ENCODE measurements around the gene HSPB7. TPM values are rescaled to one million over a fixed set of nuclear protein-coding genes. Genes with fewer than 3 reads are reported as not detected.

HSPB7 gene
- total RNA-seq, 3 donors from 2014 or later: 1.5 to 78.0 (median 13.0) TPM

DNA sequence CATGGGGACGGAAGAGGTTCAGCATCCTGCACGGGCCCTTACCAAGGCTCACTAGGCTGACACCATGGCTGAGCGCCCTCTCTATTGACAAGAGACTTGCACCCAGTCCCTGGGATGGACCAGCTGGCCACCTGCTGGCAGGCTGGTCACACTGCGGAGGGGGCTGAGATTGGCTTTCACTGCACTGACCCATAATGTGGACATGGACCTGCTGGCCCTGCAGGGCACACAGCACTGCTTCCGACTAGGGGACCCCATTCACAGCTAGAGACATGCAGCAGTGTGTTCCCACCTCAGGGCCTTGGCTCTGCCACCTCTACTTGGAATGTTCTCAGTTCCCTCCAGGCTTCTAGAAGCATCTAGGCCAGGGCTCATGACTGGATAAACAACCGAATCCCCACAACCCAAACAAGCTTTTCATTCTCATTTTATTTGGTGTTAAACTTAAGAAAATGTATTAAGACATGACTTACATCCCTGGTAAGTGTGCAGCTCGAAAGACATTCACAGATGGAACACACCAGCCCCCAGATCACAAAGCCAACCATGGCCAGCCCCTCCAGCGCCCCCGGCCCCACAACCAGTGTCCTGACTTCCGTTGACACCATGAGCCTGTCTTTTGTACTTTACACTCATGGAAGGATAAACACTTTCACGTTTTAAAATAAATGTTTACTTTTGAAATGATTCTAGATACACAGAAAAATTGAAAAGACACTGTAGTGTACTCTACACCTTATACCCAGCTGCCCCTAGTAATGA, 23.1 kb downstream of the HSPB7 start:
- ATAC-seq (peak; percentile 84), DNase-seq (peak in 2 of 3 donors; percentile 65 to 73)
- TF ChIP-seq CTCF (IDR thresholded peaks at IDR 0.05): peak; percentile 53
- Histone ChIP-seq H3K9me3 (no peaks in the 10 kb centered on the region), H3K4me1 (ENCODE audit: low read depth) (peaks cover 2% of the 10 kb centered on the region), H3K4me3 (no peak overlapping the region), H3K36me3 (ENCODE audit: low read depth) (no peaks in the 10 kb centered on the region)
- intact Hi-C loops (cut with DNase I, micrococcal nuclease): loop anchor here in 1 of 2 donors (10.0 kb wide), 1 partner anchor 190 kb away; the partner anchor contains the start of gene UQCRHL

GRCh38 chr1:15994081-15994480, 23.8 kb downstream of the HSPB7 start:
- H3K4me3 ChIP-seq: no peak overlapping the region
- intact Hi-C loops (cut with DNase I, micrococcal nuclease): loop anchor here in 1 of 2 donors (10.0 kb wide), 1 partner anchor 189 kb away; the partner anchor contains the start of gene UQCRHL
- H3K36me3 ChIP-seq (ENCODE audit: low read depth): no peaks in the 10 kb centered on the region
- TF ChIP-seq CTCF (IDR thresholded peaks at IDR 0.05): no peak
- ATAC-seq (no peak), DNase-seq (no peak)
- peaks cover 2% of the 10 kb centered on the region for H3K4me1 ChIP-seq (ENCODE audit: low read depth)
- H3K9me3 ChIP-seq: no peaks in the 10 kb centered on the region

DNA sequence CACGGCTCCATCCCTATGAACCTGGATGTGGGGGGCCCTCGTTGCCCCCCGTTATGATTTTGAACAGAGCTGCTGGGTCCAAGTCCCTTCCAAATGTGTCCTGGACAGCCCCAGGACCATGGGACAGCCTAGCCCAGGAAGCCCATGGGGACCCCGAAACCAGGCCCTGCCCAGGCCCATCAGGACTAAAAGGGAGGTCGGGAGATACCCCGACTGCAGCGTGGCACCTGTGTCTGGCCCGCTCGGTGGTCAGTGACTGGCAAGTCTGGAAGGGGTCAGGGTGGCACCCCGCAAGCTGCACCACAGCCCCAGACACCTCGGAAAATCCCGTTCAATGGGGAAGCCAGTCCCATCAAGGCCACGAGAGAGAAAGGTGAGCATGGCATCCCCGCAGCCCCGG, 24.2 kb downstream of the HSPB7 start:
- DNase-seq: no peak
- Histone ChIP-seq H3K4me3 (no peak overlapping the region), H3K4me1 (ENCODE audit: low read depth) (peaks cover 2% of the 10 kb centered on the region), H3K36me3 (ENCODE audit: low read depth) (no peaks in the 10 kb centered on the region), H3K9me3 (no peaks in the 10 kb centered on the region)
- no peak for ATAC-seq
- TF ChIP-seq CTCF (IDR thresholded peaks at IDR 0.05): no peak
- intact Hi-C loops (cut with DNase I, micrococcal nuclease): loop anchor here in 1 of 2 donors (10.0 kb wide), 1 partner anchor 189 kb away; the partner anchor contains the start of gene UQCRHL

DNA sequence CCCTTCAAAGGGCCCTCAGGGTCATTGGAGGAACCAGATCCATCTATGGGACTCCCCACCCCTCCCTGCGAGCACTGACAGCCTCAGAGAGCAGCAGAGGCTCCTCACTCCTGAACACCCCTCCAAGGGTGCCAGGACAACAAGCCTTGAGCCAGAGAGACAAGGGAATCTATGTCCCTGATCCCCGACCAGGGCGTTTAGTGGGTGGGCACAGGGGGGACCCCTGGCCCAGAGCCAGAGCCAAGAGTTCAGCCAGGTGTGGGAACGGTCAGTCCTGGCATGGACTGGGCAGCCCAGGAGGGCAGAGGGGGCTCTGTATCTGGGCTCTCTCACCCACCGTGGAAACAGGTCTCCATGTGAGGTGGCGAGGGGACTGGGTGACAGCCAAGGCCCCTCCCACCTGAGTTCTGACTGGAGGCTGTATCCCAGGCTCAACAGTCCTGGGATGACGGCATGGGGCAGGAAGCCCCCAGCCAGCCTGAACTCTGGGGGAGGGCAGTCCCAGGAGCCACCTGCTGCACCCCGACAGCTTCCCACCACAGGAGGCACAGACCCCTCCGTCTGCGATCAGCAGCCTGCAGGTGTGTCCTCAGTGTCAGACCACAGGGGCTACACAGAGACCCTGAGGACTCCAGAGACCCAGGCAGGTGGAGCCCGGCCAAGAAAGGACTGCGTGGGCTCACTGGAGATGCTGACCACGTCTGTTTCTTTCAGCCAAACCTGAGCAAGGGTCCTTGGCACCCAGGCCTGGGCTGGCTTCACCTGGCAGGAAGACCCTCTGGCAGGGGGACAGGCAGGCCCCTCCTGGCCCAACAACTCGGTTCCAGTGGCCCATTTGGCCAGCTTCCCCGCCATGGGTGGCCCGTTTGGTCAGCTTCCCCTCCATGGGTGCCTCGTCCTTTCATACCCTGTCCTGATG, 25.0 kb downstream of the HSPB7 start:
- no peaks in the 10 kb centered on the region for H3K36me3 ChIP-seq (ENCODE audit: low read depth)
- ATAC-seq (no peak), DNase-seq (no peak)
- intact Hi-C loops (cut with DNase I, micrococcal nuclease): loop anchor here in 1 of 2 donors (10.0 kb wide), 1 partner anchor 188 kb away; the partner anchor contains the start of gene UQCRHL
- H3K9me3 ChIP-seq: no peaks in the 10 kb centered on the region
- peaks cover 2% of the 10 kb centered on the region for H3K4me1 ChIP-seq (ENCODE audit: low read depth)
- no peak for TF ChIP-seq CTCF (IDR thresholded peaks at IDR 0.05)
- H3K4me3 ChIP-seq: no peak overlapping the region

- Histone ChIP-seq H3K4me1 (ENCODE audit: low read depth) (peaks cover 2% of the 10 kb centered on the region), H3K4me3 (no peak overlapping the region), H3K36me3 (ENCODE audit: low read depth) (no peaks in the 10 kb centered on the region), H3K9me3 (no peaks in the 10 kb centered on the region)
- intact Hi-C loops (cut with DNase I, micrococcal nuclease): loop anchor here in 1 of 2 donors (10.0 kb wide), 1 partner anchor 187 kb away; the partner anchor contains the start of gene UQCRHL
- no peak for DNase-seq
- no peak for ATAC-seq
- TF ChIP-seq CTCF (IDR thresholded peaks at IDR 0.05): no peak
Measured at GRCh38 chr1:15992187-15992553, 25.7 kb downstream of the HSPB7 start.
